HepG2 (cell line): ENCODE data around the gene AZI2. TPM values are rescaled to one million over a fixed set of nuclear protein-coding genes. Genes with fewer than 3 reads are reported as not detected.

Experiments
- CBX5 ChIP-seq: sonication (generic); formaldehyde crosslinking; IDR thresholded peaks from 2 replicates; pipeline ENCODE4 v1.4.0; 2020; ENCODE audit warnings: missing genetic modification reagents, borderline replicate concordance
- CC2D1A ChIP-seq: sonication (generic); formaldehyde crosslinking; IDR thresholded peaks from 2 replicates; pipeline ENCODE4 v1.8.1; 2023; ENCODE audit warnings: mild to moderate bottlenecking, missing genetic modification reagents
- CREB3 ChIP-seq: sonication (generic); formaldehyde crosslinking; IDR thresholded peaks from 2 replicates; pipeline ENCODE4 v1.5.0; 2020; ENCODE audit warnings: missing genetic modification reagents
- CSRNP2 ChIP-seq: sonication (generic); formaldehyde crosslinking; conservative IDR thresholded peaks from 2 replicates; pipeline ENCODE4 v1.8.0; 2022; ENCODE audit warnings: low read depth, missing genetic modification reagents
- FOXC1 ChIP-seq: sonication (generic); formaldehyde crosslinking; IDR thresholded peaks from 2 replicates; pipeline ENCODE4 v1.8.0; 2022; ENCODE audit warnings: mild to moderate bottlenecking, missing genetic modification reagents, borderline replicate concordance
- HMGXB4 ChIP-seq, 2 experiments: sonication (generic) in 1 of 2; formaldehyde crosslinking in 1 of 2; IDR thresholded peaks; 2 replicates each; pipeline versions ENCODE4 v1.4.0 to v1.6.1; 2018 to 2020; ENCODE audit warnings: missing genetic modification reagents in 2 of 2, borderline replicate concordance in 1 of 2, low read depth in 1 of 2, mild to moderate bottlenecking in 1 of 2, missing biosample characterization in 1 of 2
- KDM3A ChIP-seq: IDR thresholded peaks from 2 replicates; pipeline ENCODE4 v1.6.1; 2018; ENCODE audit warnings: low read depth, missing compliant biosample characterization
- MATR3 ChIP-seq: sonication (generic); formaldehyde crosslinking; IDR thresholded peaks from 2 replicates; pipeline ENCODE4 v1.4.0; 2020; ENCODE audit warnings: missing genetic modification reagents
- MED8 ChIP-seq: sonication (generic); formaldehyde crosslinking; IDR thresholded peaks from 2 replicates; pipeline ENCODE4 v1.8.1; 2023; ENCODE audit warnings: mild to moderate bottlenecking, missing genetic modification reagents; ENCODE audit not compliant: insufficient replicate concordance
- MYC ChIP-seq: sonication (generic); formaldehyde crosslinking; IDR thresholded peaks from 2 replicates; pipeline ENCODE4 v1.9.0; 2021; ENCODE audit warnings: missing genetic modification reagents, borderline replicate concordance
- MYPOP ChIP-seq: sonication (generic); formaldehyde crosslinking; IDR thresholded peaks from 2 replicates; pipeline ENCODE4 v1.8.1; 2023; ENCODE audit warnings: mild to moderate bottlenecking, moderate library complexity, missing genetic modification reagents
- RXRB ChIP-seq: IDR thresholded peaks from 2 replicates; pipeline ENCODE4 v1.6.1; 2016; ENCODE audit warnings: borderline replicate concordance, missing genetic modification reagents, missing compliant biosample characterization
- ZBTB21 ChIP-seq: sonication (generic); formaldehyde crosslinking; IDR thresholded peaks from 2 replicates; pipeline ENCODE4 v1.4.0; 2020; ENCODE audit warnings: missing genetic modification reagents
- ZBTB38 ChIP-seq: sonication (generic); formaldehyde crosslinking; IDR thresholded peaks from 2 replicates; pipeline ENCODE4 v1.5.1; 2020; ENCODE audit warnings: mild to moderate bottlenecking, missing genetic modification reagents
- ZBTB42 ChIP-seq: sonication (generic); formaldehyde crosslinking; IDR thresholded peaks from 2 replicates; pipeline ENCODE4 v1.5.0; 2020; ENCODE audit warnings: mild to moderate bottlenecking, missing genetic modification reagents
- ZBTB44 ChIP-seq: sonication (generic); formaldehyde crosslinking; IDR thresholded peaks from 2 replicates; pipeline ENCODE4 v1.4.0; 2020; ENCODE audit warnings: missing genetic modification reagents
- ZNF225 ChIP-seq: sonication (generic); formaldehyde crosslinking; IDR thresholded peaks from 2 replicates; pipeline ENCODE4 v1.4.0; 2020; ENCODE audit warnings: mild to moderate bottlenecking, missing genetic modification reagents
- ZNF232 ChIP-seq: sonication (generic); formaldehyde crosslinking; IDR thresholded peaks from 2 replicates; pipeline ENCODE4 v1.4.0; 2020; ENCODE audit warnings: missing genetic modification reagents, borderline replicate concordance
- ZNF557 ChIP-seq: sonication (generic); formaldehyde crosslinking; IDR thresholded peaks from 2 replicates; pipeline ENCODE4 v1.4.0; 2020; ENCODE audit warnings: missing genetic modification reagents
- ZNF775 ChIP-seq: sonication (generic); formaldehyde crosslinking; IDR thresholded peaks from 2 replicates; pipeline ENCODE4 v1.4.0; 2020; ENCODE audit warnings: missing genetic modification reagents, mild to moderate bottlenecking, moderate library complexity, borderline replicate concordance
- polyA plus RNA-seq, 8 experiments: library from polyadenylated mRNA; depleted of rRNA in 3 of 8; stranded (reverse) in 7 of 8; unstranded in 1 of 8; fragments of >200 nt; fragmentation: Illumina TruSeq in 4 of 8; extraction: Trizol in 4 of 8; gene quantifications; 2 replicates each; pipeline versions ENCODE4 v1.2.1 to v1.2.3, GENCODE V29; 2011 to 2016; ENCODE audit warnings: low read depth in 4 of 8, missing spikeins in 1 of 8, mixed read lengths in 1 of 8; ENCODE audit not compliant: insufficient read depth in 1 of 8
- total RNA-seq, 5 experiments: library from RNA; depleted of rRNA; stranded (reverse); fragments of >200 nt; fragmentation: Illumina TruSeq; extraction: Trizol; gene quantifications; 2 replicates each; pipeline ENCODE4 v1.2.3, GENCODE V29; 2016; ENCODE audit warnings: low read depth in 1 of 5

Gene AZI2
- total and polyA plus RNA-seq, 2 of the 13 experiments (the other 11 are each of a cell fraction or from before 2014, with no cell fraction given) = 43.7 to 49.8 TPM

- no peak for TF ChIP-seq ZBTB44
- no peak for TF ChIP-seq CSRNP2 (CRISPR knock-in tag)
- TF ChIP-seq CC2D1A = no peak
- no peak for TF ChIP-seq MATR3 (CRISPR knock-in tag)
- TF ChIP-seq RXRB (CRISPR knock-in tag) = no peak; the same call in 1 of the 2 replicates
- TF ChIP-seq ZBTB42 (CRISPR knock-in tag) = peak; percentile 48; the same call in 1 of the 2 replicates
- TF ChIP-seq ZBTB38 (CRISPR knock-in tag) = peak; percentile 73; the same call in 1 of the 2 replicates
- peak; percentile 83; the same call in 1 of the 2 replicates for TF ChIP-seq ZNF225 (CRISPR knock-in tag)
- TF ChIP-seq ZNF232 = peak; percentile 96
- no peak for TF ChIP-seq ZBTB21 (CRISPR knock-in tag)
- TF ChIP-seq MYC = peak; percentile 68
- TF ChIP-seq ZNF775 (CRISPR knock-in tag) = no peak
- TF ChIP-seq CREB3 = no peak
- peak; percentile 51 for TF ChIP-seq MYPOP (CRISPR knock-in tag)
- TF ChIP-seq FOXC1 (CRISPR knock-in tag) = peak; percentile 45; the same call in 1 of the 2 replicates
- peak; percentile 85 to 92 for TF ChIP-seq HMGXB4 (CRISPR knock-in tag; IDR thresholded peaks at IDR 0.05; ENCODE audit: borderline replicate concordance in 1 of 2, low read depth in 1 of 2)
- TF ChIP-seq KDM3A = peak; percentile 72; the same call in 1 of the 2 replicates
- TF ChIP-seq ZNF557 (CRISPR knock-in tag) = peak; percentile 71; the same call in 1 of the 2 replicates
- no peak; the same call in 1 of the 2 replicates for TF ChIP-seq CBX5
- TF ChIP-seq MED8 (CRISPR knock-in tag) = peak; percentile 88
These were observed at the start of gene AZI2, which contains the start of gene ZCWPW2 (continued) for GRCh38 chr3:28348629-28349468.
